OCI-LY3 (cell line): ENCODE results near the gene USP1.
A peak's percentile ranks its signal among the peaks of the same experiment; 100 is the strongest.

Experiments
- H2AFZ ChIP-seq: fragments of 200-600, 300-600 bp; shearing (Covaris generic); 2 replicates; pipeline ENCODE4 v1.6.0; 2014; ENCODE audit warnings: antibody characterized with exemption, low read depth, low read length
- H3K27ac ChIP-seq: fragments of 200-600, 300-600 bp; sonication (generic); 2 replicates; pipeline ENCODE4 v1.5.1; 2014; ENCODE audit warnings: mild to moderate bottlenecking, low read length, moderate library complexity, mixed read lengths
- H3K27me3 ChIP-seq: fragments of 200-600, 300-600 bp; sonication (generic); 2 replicates; pipeline ENCODE4 v1.6.1; 2014; ENCODE audit warnings: low read depth, low read length, mixed read lengths
- H3K36me3 ChIP-seq: fragments of 200-600, 300-600 bp; sonication (generic); replicated peaks from 2 replicates; pipeline ENCODE3; 2014; ENCODE audit warnings: low read depth, low read length, mixed read lengths
- H3K4me1 ChIP-seq: fragments of 300-600, 200-600 bp; sonication (generic); 2 replicates; pipeline ENCODE4 v1.6.1; 2014; ENCODE audit warnings: low read length, mixed read lengths
- H3K4me2 ChIP-seq: fragments of 200-600, 300-600 bp; sonication (generic); 2 replicates; pipeline ENCODE4 v1.6.1; 2014; ENCODE audit warnings: low read length, mixed read lengths
- H3K4me3 ChIP-seq: fragments of 300-600, 200-600 bp; sonication (generic); 2 replicates; pipeline ENCODE4 v1.5.1; 2014; ENCODE audit warnings: antibody characterized with exemption, mild to moderate bottlenecking, low read length, moderate library complexity
- H3K79me2 ChIP-seq: fragments of 300-600, 200-600 bp; shearing (Covaris generic); 2 replicates; pipeline ENCODE4 v1.6.1; 2014; ENCODE audit warnings: mild to moderate bottlenecking, low read length, mixed read lengths
- H3K9ac ChIP-seq: fragments of 300-600, 200-600 bp; shearing (Covaris generic); 2 replicates; pipeline ENCODE4 v1.6.0; 2014; ENCODE audit warnings: mild to moderate bottlenecking, low read length, moderate library complexity
- H3K9me3 ChIP-seq: fragments of 200-600, 300-600 bp; shearing (Covaris generic); 2 replicates; pipeline ENCODE4 v1.6.1; 2014; ENCODE audit warnings: low read length, mixed read lengths; ENCODE audit not compliant: insufficient read depth
- H4K20me1 ChIP-seq: fragments of 200-600, 300-600 bp; sonication (generic); 2 replicates; pipeline ENCODE4 v1.6.1; 2016; ENCODE audit warnings: low read length, mixed read lengths; ENCODE audit not compliant: insufficient read depth
- EZH2phosphoT487 ChIP-seq: fragments of 200-600 bp; shearing (Covaris generic); IDR thresholded peaks from 2 replicates; pipeline ENCODE4 v1.6.1; 2018; ENCODE audit warnings: antibody characterized with exemption, mixed run types, low read depth
- TF ChIP-seq, protein P1 (sequence below): fragments of 200-600, 300-600 bp; sonication (generic); IDR thresholded peaks from 2 replicates; pipeline ENCODE4 v1.5.1; 2014; ENCODE audit warnings: antibody characterized with exemption, low read length, low read depth

The USP1 gene

GRCh38 chr1:62405247-62405646 lies 31.6 kb upstream of the USP1 start:
- Histone ChIP-seq H3K27me3 (no peaks in the 10 kb centered on the region), H3K79me2 (no peaks in the 10 kb centered on the region), H3K27ac (no peak overlapping the region), H3K4me1 (no peaks in the 10 kb centered on the region), H2AFZ (no peak overlapping the region), H3K9ac (no peak overlapping the region), H3K4me3 (no peak overlapping the region), H3K36me3 (no peaks in the 10 kb centered on the region), H4K20me1 (no peaks in the 10 kb centered on the region), H3K9me3 (no peaks in the 10 kb centered on the region), H3K4me2 (no peak overlapping the region)
- TF ChIP-seq, protein P1, sequence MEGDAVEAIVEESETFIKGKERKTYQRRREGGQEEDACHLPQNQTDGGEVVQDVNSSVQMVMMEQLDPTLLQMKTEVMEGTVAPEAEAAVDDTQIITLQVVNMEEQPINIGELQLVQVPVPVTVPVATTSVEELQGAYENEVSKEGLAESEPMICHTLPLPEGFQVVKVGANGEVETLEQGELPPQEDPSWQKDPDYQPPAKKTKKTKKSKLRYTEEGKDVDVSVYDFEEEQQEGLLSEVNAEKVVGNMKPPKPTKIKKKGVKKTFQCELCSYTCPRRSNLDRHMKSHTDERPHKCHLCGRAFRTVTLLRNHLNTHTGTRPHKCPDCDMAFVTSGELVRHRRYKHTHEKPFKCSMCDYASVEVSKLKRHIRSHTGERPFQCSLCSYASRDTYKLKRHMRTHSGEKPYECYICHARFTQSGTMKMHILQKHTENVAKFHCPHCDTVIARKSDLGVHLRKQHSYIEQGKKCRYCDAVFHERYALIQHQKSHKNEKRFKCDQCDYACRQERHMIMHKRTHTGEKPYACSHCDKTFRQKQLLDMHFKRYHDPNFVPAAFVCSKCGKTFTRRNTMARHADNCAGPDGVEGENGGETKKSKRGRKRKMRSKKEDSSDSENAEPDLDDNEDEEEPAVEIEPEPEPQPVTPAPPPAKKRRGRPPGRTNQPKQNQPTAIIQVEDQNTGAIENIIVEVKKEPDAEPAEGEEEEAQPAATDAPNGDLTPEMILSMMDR: no peak
- no peak for TF ChIP-seq EZH2phosphoT487

GRCh38 chr1:62406576-62406975 lies 30.3 kb upstream of the USP1 start:
- no peak overlapping the region for H3K4me2 ChIP-seq
- no peak overlapping the region for H2AFZ ChIP-seq
- H3K27me3 ChIP-seq: no peaks in the 10 kb centered on the region
- no peak overlapping the region for H3K9ac ChIP-seq
- no peaks in the 10 kb centered on the region for H3K4me1 ChIP-seq
- H3K79me2 ChIP-seq: no peaks in the 10 kb centered on the region
- H3K27ac ChIP-seq: no peak overlapping the region
- H3K4me3 ChIP-seq: no peak overlapping the region
- H3K9me3 ChIP-seq: no peaks in the 10 kb centered on the region
- H3K36me3 ChIP-seq: no peaks in the 10 kb centered on the region
- H4K20me1 ChIP-seq: no peaks in the 10 kb centered on the region
- TF ChIP-seq, protein P1: no peak
- TF ChIP-seq EZH2phosphoT487: no peak

DNA sequence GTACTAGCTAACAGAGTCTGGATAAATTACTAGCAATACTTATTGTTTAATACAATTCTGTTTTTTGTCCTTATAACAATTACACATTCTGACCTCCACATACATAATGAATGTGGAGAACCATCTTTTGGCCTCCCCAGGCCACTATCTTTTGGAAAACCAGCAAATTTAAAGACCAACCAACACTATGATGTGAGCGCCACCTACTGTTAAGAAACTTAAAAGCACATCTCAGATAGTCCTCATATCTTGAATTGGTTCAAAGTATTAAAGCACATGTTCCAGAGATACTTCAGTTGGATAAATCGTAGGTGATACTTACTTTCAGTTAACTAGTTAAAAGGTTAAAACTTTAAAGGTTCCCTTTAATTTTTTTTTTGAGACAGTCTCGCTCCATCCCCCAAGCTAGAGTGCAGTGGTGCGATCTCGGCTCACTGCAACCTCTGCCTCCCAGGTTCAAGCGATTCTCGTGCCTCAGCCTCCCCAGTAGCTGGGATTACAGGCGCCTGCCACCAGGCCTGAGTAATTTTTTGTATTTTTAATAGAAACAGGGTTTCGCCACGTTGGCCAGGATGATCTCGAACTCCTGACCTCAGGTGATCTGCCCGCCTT lies 29.3 kb upstream of the USP1 start:
- Histone ChIP-seq H3K9me3 (no peaks in the 10 kb centered on the region), H3K4me1 (no peaks in the 10 kb centered on the region), H3K79me2 (no peaks in the 10 kb centered on the region), H3K27me3 (no peaks in the 10 kb centered on the region), H3K4me3 (no peak overlapping the region), H3K36me3 (no peaks in the 10 kb centered on the region), H4K20me1 (no peaks in the 10 kb centered on the region), H2AFZ (no peak overlapping the region), H3K4me2 (no peak overlapping the region), H3K27ac (no peak overlapping the region), H3K9ac (no peak overlapping the region)
- TF ChIP-seq EZH2phosphoT487: no peak
- TF ChIP-seq, protein P1: peak; percentile 77

- Histone ChIP-seq H4K20me1 (no peaks in the 10 kb centered on the region), H3K36me3 (no peaks in the 10 kb centered on the region), H3K4me3 (no peak overlapping the region), H3K27me3 (no peaks in the 10 kb centered on the region), H3K9me3 (no peaks in the 10 kb centered on the region), H2AFZ (no peak overlapping the region), H3K27ac (no peak overlapping the region), H3K79me2 (no peaks in the 10 kb centered on the region), H3K4me1 (no peaks in the 10 kb centered on the region), H3K4me2 (no peak overlapping the region), H3K9ac (no peak overlapping the region)
- no peak for TF ChIP-seq EZH2phosphoT487
- TF ChIP-seq, protein P1: no peak
Measured at GRCh38 chr1:62415687-62416086, 21.2 kb upstream of the USP1 start.
